Measurements from ENCODE around the gene CDH7.

CDH7 gene

GRCh38 chr18:65922103-65922502 lies 171.3 kb downstream of the CDH7 start:
- Histone ChIP-seq H3K27ac (ENCODE audit: low read length) (no peak overlapping the region), H3K4me3 (ENCODE audit: low read length) (no peak overlapping the region), H3K36me3 (ENCODE audit: control insufficient read depth, low read depth, low read length) (no peaks in the 10 kb centered on the region), H3K27me3 (ENCODE audit: control insufficient read depth, insufficient read depth, low read length) (no peaks in the 10 kb centered on the region), H3K9ac (ENCODE audit: low read length) (no peak overlapping the region), H3K4me1 (ENCODE audit: control insufficient read depth, low read depth, low read length) (no peaks in the 10 kb centered on the region), H3K9me3 (ENCODE audit: control insufficient read depth, low read depth, low read length) (no peaks in the 10 kb centered on the region)

- Histone ChIP-seq H3K27ac (ENCODE audit: low read length) (no peak overlapping the region), H3K9me3 (ENCODE audit: control insufficient read depth, low read depth, low read length) (no peaks in the 10 kb centered on the region), H3K36me3 (ENCODE audit: control insufficient read depth, low read depth, low read length) (no peaks in the 10 kb centered on the region), H3K9ac (ENCODE audit: low read length) (no peak overlapping the region), H3K4me1 (ENCODE audit: control insufficient read depth, low read depth, low read length) (no peaks in the 10 kb centered on the region), H3K4me3 (ENCODE audit: low read length) (no peak overlapping the region), H3K27me3 (ENCODE audit: control insufficient read depth, insufficient read depth, low read length) (no peaks in the 10 kb centered on the region)
These were observed 174.1 kb downstream of the CDH7 start for GRCh38 chr18:65924904-65925303.

DNA sequence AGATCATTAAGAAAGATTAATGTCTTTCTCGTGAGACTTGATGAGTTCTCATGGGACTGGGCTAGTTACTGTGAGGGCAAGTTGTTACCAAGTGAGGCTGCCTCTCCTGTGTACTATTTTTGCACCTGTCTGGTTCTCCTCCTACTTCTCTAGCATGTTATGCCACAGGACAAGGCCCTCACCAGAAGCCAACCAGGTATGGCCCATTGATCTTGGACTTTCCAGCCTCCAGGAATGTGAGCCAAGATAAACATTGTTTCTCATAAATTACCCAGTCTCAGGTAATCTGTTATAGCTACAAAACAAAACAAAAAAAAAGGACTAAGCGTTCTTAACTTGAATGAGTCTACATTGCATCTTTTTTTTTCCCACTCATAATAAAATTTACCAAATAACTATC lies 184.1 kb downstream of the CDH7 start:
- H3K9ac ChIP-seq (ENCODE audit: low read length), result no peak overlapping the region
- no peaks in the 10 kb centered on the region for H3K36me3 ChIP-seq (ENCODE audit: control insufficient read depth, low read depth, low read length)
- H3K27ac ChIP-seq (ENCODE audit: low read length), result no peak overlapping the region
- H3K9me3 ChIP-seq (ENCODE audit: control insufficient read depth, low read depth, low read length), result no peaks in the 10 kb centered on the region
- H3K4me1 ChIP-seq (ENCODE audit: control insufficient read depth, low read depth, low read length), result peaks cover 5% of the 10 kb centered on the region
- H3K27me3 ChIP-seq (ENCODE audit: control insufficient read depth, insufficient read depth, low read length), result no peaks in the 10 kb centered on the region
- H3K4me3 ChIP-seq (ENCODE audit: low read length), result no peak overlapping the region

GRCh38 chr18:65936678-65937077 lies 185.9 kb downstream of the CDH7 start:
- H3K4me3 ChIP-seq (ENCODE audit: low read length), result no peak overlapping the region
- no peaks in the 10 kb centered on the region for H3K36me3 ChIP-seq (ENCODE audit: control insufficient read depth, low read depth, low read length)
- no peaks in the 10 kb centered on the region for H3K27me3 ChIP-seq (ENCODE audit: control insufficient read depth, insufficient read depth, low read length)
- peaks cover 8% of the 10 kb centered on the region for H3K4me1 ChIP-seq (ENCODE audit: control insufficient read depth, low read depth, low read length)
- H3K27ac ChIP-seq (ENCODE audit: low read length), result no peak overlapping the region
- H3K9me3 ChIP-seq (ENCODE audit: control insufficient read depth, low read depth, low read length), result no peaks in the 10 kb centered on the region
- H3K9ac ChIP-seq (ENCODE audit: low read length), result no peak overlapping the region

DNA sequence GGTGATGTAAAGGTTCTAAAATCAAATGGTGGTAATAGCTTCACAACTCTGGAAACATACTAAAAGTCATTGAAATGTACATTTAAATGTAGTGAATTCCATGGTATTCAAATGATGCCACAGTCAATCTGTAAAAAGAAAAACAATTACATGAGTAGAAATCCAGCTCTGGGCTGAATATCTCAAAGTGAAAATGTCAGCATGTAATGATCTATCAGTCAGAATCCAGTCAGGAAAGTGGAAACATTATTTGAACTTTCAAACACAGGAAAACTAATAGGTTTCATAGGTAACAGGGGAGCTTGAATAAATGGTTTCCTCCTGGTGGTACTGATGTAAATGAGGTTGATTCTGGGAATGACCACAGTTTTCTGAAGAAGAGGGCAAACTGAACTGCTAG lies 186.4 kb downstream of the CDH7 start:
- H3K27me3 ChIP-seq (ENCODE audit: control insufficient read depth, insufficient read depth, low read length), result no peaks in the 10 kb centered on the region
- H3K4me3 ChIP-seq (ENCODE audit: low read length), result no peak overlapping the region
- no peaks in the 10 kb centered on the region for H3K9me3 ChIP-seq (ENCODE audit: control insufficient read depth, low read depth, low read length)
- no peak overlapping the region for H3K9ac ChIP-seq (ENCODE audit: low read length)
- no peaks in the 10 kb centered on the region for H3K36me3 ChIP-seq (ENCODE audit: control insufficient read depth, low read depth, low read length)
- peaks cover 13% of the 10 kb centered on the region for H3K4me1 ChIP-seq (ENCODE audit: control insufficient read depth, low read depth, low read length)
- H3K27ac ChIP-seq (ENCODE audit: low read length), result no peak overlapping the region

DNA sequence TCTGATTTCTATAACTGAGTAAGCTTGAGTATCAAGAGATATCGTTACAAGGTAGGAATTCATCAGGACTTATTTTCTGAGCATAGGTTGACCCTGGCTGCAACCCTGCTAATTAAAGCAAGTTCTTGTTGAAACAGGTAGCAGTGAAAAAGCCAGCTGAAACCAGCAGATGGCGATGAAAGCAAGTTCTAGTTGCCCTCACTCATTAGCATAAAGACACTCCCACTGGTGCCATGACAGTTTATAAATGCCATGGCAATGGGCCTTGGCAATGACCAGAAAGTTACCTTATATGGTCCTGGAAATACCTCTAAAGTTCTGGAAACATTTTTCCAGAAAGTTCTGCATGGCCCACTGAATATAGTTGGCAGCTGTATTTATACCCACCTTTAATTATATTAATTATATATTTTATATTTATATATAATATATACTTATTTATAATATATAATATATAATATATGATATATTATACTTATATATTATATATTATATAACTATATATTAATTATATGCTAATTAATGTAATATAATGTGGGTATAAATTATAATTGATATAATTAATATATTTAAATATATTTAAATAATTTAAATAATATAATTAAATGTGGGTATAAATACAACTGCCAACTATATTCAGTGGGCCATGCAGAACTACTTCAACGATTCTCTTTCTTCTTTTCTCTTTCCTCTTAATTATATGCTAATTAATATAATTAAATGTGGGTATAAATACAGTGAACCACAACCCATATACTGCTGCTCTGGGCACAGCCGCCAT lies 188.0 kb downstream of the CDH7 start:
- no peak overlapping the region for H3K4me3 ChIP-seq (ENCODE audit: low read length)
- H3K27me3 ChIP-seq (ENCODE audit: control insufficient read depth, insufficient read depth, low read length), result no peaks in the 10 kb centered on the region
- no peaks in the 10 kb centered on the region for H3K36me3 ChIP-seq (ENCODE audit: control insufficient read depth, low read depth, low read length)
- H3K9me3 ChIP-seq (ENCODE audit: control insufficient read depth, low read depth, low read length), result no peaks in the 10 kb centered on the region
- H3K4me1 ChIP-seq (ENCODE audit: control insufficient read depth, low read depth, low read length), result peaks cover 29% of the 10 kb centered on the region
- H3K9ac ChIP-seq (ENCODE audit: low read length), result no peak overlapping the region
- no peak overlapping the region for H3K27ac ChIP-seq (ENCODE audit: low read length)

Measured in iPS-18a (cell line).